HepG2 (cell line): ENCODE data around the gene XAGE3.
"Not testable (repeated sequence)": the region's sequence is repeated elsewhere in the genome, so short reads cannot be mapped to it uniquely, and the experiment has no call there.

ENCODE experiments used
- TCF12 ChIP-seq, 2 experiments: fragments of 450-650 bp in 1 of 2; sonication (generic) in 1 of 2; formaldehyde crosslinking in 1 of 2; IDR thresholded peaks; 2 replicates each; pipeline versions ENCODE4 v1.6.1 to v1.8.0; 2017 to 2022; ENCODE audit warnings: antibody characterized with exemption in 1 of 2, mild to moderate bottlenecking in 1 of 2, missing genetic modification reagents in 1 of 2, moderate library complexity in 1 of 2
- ZFP36 ChIP-seq: fragments of 150-350 bp; IDR thresholded peaks from 2 replicates; pipeline ENCODE4 v1.6.1; 2018; ENCODE audit warnings: borderline replicate concordance, low read length, low read depth; ENCODE audit not compliant: partially characterized antibody

DNA sequence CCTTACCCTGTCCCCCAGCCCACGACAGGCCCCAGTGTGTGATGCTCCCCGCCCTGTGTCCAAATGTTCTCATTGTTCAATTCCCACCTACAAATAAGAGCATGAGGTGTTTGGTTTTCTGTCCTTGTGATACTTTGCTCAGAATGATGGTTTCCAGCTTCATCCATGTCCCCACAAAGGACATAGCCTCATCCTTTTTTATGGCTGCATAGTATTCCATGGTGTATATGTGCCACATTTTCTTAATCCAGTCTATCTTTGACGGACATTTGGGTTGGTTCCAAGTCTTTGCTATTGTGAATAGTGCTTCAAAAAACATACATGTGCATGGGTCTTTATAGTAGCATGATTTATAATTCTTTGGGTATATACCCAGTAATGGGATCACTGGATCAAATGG lies 24.3 kb downstream of the XAGE3 start:
- TF ChIP-seq TCF12 (IDR thresholded peaks at IDR 0.05); TCF12 (CRISPR knock-in tag; IDR thresholded peaks at IDR 0.05); ZFP36: not testable (repeated sequence)
